ENCODE data around the gene FGF18. TPM values are rescaled to one million over a fixed set of nuclear protein-coding genes. Genes with fewer than 3 reads are reported as not detected.

FGF18 gene
- total and polyA plus RNA-seq, 2 experiments from 2014 or later: 0.56 to 0.86 TPM

- Mint-ChIP-seq H3K9me3 (no peaks in the 10 kb centered on the region), H3K27me3 (ENCODE audit: insufficient read depth, low read depth, poor library complexity) (peaks cover 2% of the 10 kb centered on the region), H3K27ac (no peak overlapping the region), H3K36me3 (ENCODE audit: low read depth) (no peaks in the 10 kb centered on the region), H3K4me1 (peaks cover 12% of the 10 kb centered on the region), H3K4me3 (no peak overlapping the region)
- ATAC-seq (no peak), DNase-seq (ENCODE audit: low spot score) (no peak)
- H3K27me3 ChIP-seq (ENCODE audit: insufficient read depth): no peaks in the 10 kb centered on the region
- no peaks in the 10 kb centered on the region for H3F3A ChIP-seq (replicated peaks; ENCODE audit: low read depth)
- H3K4me1 ChIP-seq (ENCODE audit: insufficient read depth): no peaks in the 10 kb centered on the region
- H3K4me3 ChIP-seq: no peak overlapping the region
- H4K20me1 ChIP-seq (replicated peaks; ENCODE audit: insufficient read depth): no peaks in the 10 kb centered on the region
- TF ChIP-seq CREB1 (CRISPR knock-in tag; IDR thresholded peaks at IDR 0.05; ENCODE audit: low read depth) (no peak), NANOG (IDR thresholded peaks at IDR 0.05; ENCODE audit: borderline replicate concordance) (no peak), ZNF462 (CRISPR knock-in tag; IDR thresholded peaks at IDR 0.05) (no peak), EZH2phosphoT487 (IDR thresholded peaks at IDR 0.05; ENCODE audit: unreplicated experiment) (no peak), ZNF331 (CRISPR knock-in tag; IDR thresholded peaks at IDR 0.05; ENCODE audit: low read depth) (no peak), JUNB (IDR thresholded peaks at IDR 0.05; ENCODE audit: unreplicated experiment) (no peak), STAT1 (IDR thresholded peaks at IDR 0.05; ENCODE audit: unreplicated experiment) (no peak), ZNF114 (CRISPR knock-in tag; IDR thresholded peaks at IDR 0.05) (no peak), POLR2AphosphoS5 (IDR thresholded peaks at IDR 0.05; ENCODE audit: low read depth) (no peak), EZH2 (IDR thresholded peaks at IDR 0.05; ENCODE audit: low read depth, unreplicated experiment) (no peak), ETS1 (IDR thresholded peaks at IDR 0.05) (no peak), CTCF (conservative IDR thresholded peaks at IDR 0.05; ENCODE audit: low read depth in 2 of 2) (no peak)
- H3K79me2 ChIP-seq (replicated peaks; ENCODE audit: insufficient read depth): no peaks in the 10 kb centered on the region
- H3K27ac ChIP-seq (ENCODE audit: low read depth): no peak overlapping the region
- H3K9me2 ChIP-seq (ENCODE audit: insufficient read depth): no peaks in the 10 kb centered on the region
- H2AFZ ChIP-seq: no peak overlapping the region
- H3K36me3 ChIP-seq (ENCODE audit: insufficient read depth): no peaks in the 10 kb centered on the region
- no peak overlapping the region for H3K4me2 ChIP-seq
Observed at GRCh38 chr5:171479776-171480125, 60.3 kb downstream of the FGF18 start.
